Neutrophil (primary cell): ENCODE results near the gene MMD.

ENCODE experiments used
- H3K27ac ChIP-seq: fragments of 200-600 bp; sonication (generic); 2 replicates; pipeline ENCODE4 v1.5.1; 2016; ENCODE audit warnings: mild to moderate bottlenecking, moderate library complexity
- H3K27me3 ChIP-seq: fragments of 200-600 bp; sonication (generic); 2 replicates; pipeline ENCODE4 v1.6.0; 2016; ENCODE audit warnings: mild to moderate bottlenecking
- H3K36me3 ChIP-seq: fragments of 200-600 bp; sonication (generic); 2 replicates; pipeline ENCODE4 v1.5.1; 2017
- H3K4me1 ChIP-seq, 2 experiments: fragments of 200-600 bp in 1 of 2; sonication (generic) in 1 of 2; 1 replicate in 1 of 2; 2 replicates in 1 of 2; pipeline versions ENCODE4 v1.5.1 to v1.6.1; 2013 to 2016; ENCODE audit warnings: low read depth in 1 of 2, low read length in 1 of 2, mild to moderate bottlenecking in 1 of 2, moderate library complexity in 1 of 2; ENCODE audit not compliant: control insufficient read depth in 1 of 2, insufficient read depth in 1 of 2
- H3K4me3 ChIP-seq, 2 experiments: fragments of 200-600 bp in 1 of 2; sonication (generic) in 1 of 2; 1 replicate in 1 of 2; 2 replicates in 1 of 2; pipeline ENCODE4 v1.5.1; 2013 to 2016; ENCODE audit warnings: low read depth in 1 of 2, low read length in 1 of 2, mild to moderate bottlenecking in 1 of 2, moderate library complexity in 1 of 2
- H3K9me3 ChIP-seq: fragments of 200-600 bp; sonication (generic); 2 replicates; pipeline ENCODE4 v1.5.1; 2016
- TF ChIP-seq, protein P1 (sequence below): fragments of 200-600 bp; sonication (generic); IDR thresholded peaks from 2 replicates; pipeline ENCODE4 v1.5.1; 2016; ENCODE audit warnings: antibody characterized with exemption

MMD gene

DNA sequence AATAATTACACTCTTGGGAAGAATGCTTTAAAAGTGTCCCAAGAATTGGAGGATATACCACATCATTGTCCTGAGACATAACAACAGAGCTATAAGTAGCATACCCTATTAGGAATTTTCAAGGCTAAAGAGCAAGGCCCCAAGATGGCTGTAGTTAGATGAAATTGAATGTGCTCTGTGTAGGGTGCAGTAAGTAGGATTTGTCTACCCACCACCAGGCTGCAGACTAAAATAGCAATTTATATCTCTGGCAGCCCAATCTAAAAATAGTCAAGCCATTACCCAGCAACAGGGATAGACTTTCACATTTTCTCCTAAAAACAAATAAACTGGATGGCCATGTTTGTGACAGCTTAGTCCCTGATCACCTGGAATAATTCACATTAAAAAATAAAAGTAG lies 5.6 kb downstream of the MMD start:
- peaks cover 11% of the 10 kb centered on the region in 2 experiments for H3K4me1 ChIP-seq
- no peak overlapping the region for H3K4me3 ChIP-seq
- H3K36me3 ChIP-seq = peaks cover 4% of the 10 kb centered on the region
- TF ChIP-seq, protein P1, sequence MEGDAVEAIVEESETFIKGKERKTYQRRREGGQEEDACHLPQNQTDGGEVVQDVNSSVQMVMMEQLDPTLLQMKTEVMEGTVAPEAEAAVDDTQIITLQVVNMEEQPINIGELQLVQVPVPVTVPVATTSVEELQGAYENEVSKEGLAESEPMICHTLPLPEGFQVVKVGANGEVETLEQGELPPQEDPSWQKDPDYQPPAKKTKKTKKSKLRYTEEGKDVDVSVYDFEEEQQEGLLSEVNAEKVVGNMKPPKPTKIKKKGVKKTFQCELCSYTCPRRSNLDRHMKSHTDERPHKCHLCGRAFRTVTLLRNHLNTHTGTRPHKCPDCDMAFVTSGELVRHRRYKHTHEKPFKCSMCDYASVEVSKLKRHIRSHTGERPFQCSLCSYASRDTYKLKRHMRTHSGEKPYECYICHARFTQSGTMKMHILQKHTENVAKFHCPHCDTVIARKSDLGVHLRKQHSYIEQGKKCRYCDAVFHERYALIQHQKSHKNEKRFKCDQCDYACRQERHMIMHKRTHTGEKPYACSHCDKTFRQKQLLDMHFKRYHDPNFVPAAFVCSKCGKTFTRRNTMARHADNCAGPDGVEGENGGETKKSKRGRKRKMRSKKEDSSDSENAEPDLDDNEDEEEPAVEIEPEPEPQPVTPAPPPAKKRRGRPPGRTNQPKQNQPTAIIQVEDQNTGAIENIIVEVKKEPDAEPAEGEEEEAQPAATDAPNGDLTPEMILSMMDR = no peak
- no peak overlapping the region for H3K27ac ChIP-seq
- H3K27me3 ChIP-seq = peaks cover 3% of the 10 kb centered on the region
- H3K9me3 ChIP-seq = no peaks in the 10 kb centered on the region

- Histone ChIP-seq H3K36me3 (peaks cover 11% of the 10 kb centered on the region), H3K9me3 (no peaks in the 10 kb centered on the region), H3K4me3 (no peak overlapping the region), H3K27ac (no peak overlapping the region), H3K27me3 (no peaks in the 10 kb centered on the region), H3K4me1 (peaks cover under 1% of the 10 kb centered on the region in 2 experiments)
- TF ChIP-seq, protein P1 = no peak
These were observed 6.7 kb downstream of the MMD start for GRCh38 chr17:55414983-55415382.

- no peak overlapping the region for H3K4me3 ChIP-seq
- H3K36me3 ChIP-seq = peaks cover 11% of the 10 kb centered on the region
- H3K9me3 ChIP-seq = no peaks in the 10 kb centered on the region
- no peaks in the 10 kb centered on the region for H3K4me1 ChIP-seq
- H3K27me3 ChIP-seq = no peaks in the 10 kb centered on the region
- TF ChIP-seq, protein P1 = no peak
- H3K27ac ChIP-seq = no peak overlapping the region
These were observed 7.7 kb downstream of the MMD start for GRCh38 chr17:55413825-55414489.

GRCh38 chr17:55411463-55411855 lies 10.2 kb downstream of the MMD start:
- Histone ChIP-seq H3K9me3 (no peaks in the 10 kb centered on the region), H3K27me3 (no peaks in the 10 kb centered on the region), H3K4me3 (no peak overlapping the region), H3K36me3 (peaks cover 15% of the 10 kb centered on the region), H3K4me1 (no peaks in the 10 kb centered on the region), H3K27ac (no peak overlapping the region)
- TF ChIP-seq, protein P1 = no peak

GRCh38 chr17:55410722-55411462 lies 10.7 kb downstream of the MMD start:
- H3K4me3 ChIP-seq = no peak overlapping the region
- H3K27ac ChIP-seq = no peak overlapping the region
- TF ChIP-seq, protein P1 = no peak
- H3K9me3 ChIP-seq = no peaks in the 10 kb centered on the region
- no peaks in the 10 kb centered on the region for H3K27me3 ChIP-seq
- no peaks in the 10 kb centered on the region for H3K4me1 ChIP-seq
- H3K36me3 ChIP-seq = peaks cover 15% of the 10 kb centered on the region
